ENCODE measurements around the gene SSR1.
"Not testable (repeated sequence)": the region's sequence is repeated elsewhere in the genome, so short reads cannot be mapped to it uniquely, and the experiment has no call there.

The SSR1 gene

GRCh38 chr6:7316658-7317533 is 3.9 kb upstream of the SSR1 start:
- DNase-seq, result no peak

- DNase-seq, result no peak
These were observed 3.0 kb upstream of the SSR1 start for GRCh38 chr6:7315948-7316365.

- not testable (repeated sequence) for DNase-seq
These were observed 2.3 kb upstream of the SSR1 start for GRCh38 chr6:7315087-7315947.

- DNase-seq, result no peak
These were observed 1.4 kb upstream of the SSR1 start for GRCh38 chr6:7314414-7314813.

- DNase-seq, result no peak
These were observed 636 bp upstream of the SSR1 start for GRCh38 chr6:7313505-7314165.

- no peak for DNase-seq
These were observed 933 bp downstream of the SSR1 start for GRCh38 chr6:7311917-7312615.

- no peak for DNase-seq
These were observed 1.8 kb downstream of the SSR1 start for GRCh38 chr6:7311176-7311575.

- DNase-seq, result no peak
These were observed 3.9 kb downstream of the SSR1 start for GRCh38 chr6:7309050-7309449.

GRCh38 chr6:7307533-7307932 is 5.5 kb downstream of the SSR1 start:
- no peak for DNase-seq

- no peak for DNase-seq
These were observed 8.2 kb downstream of the SSR1 start for GRCh38 chr6:7304821-7305220.

- DNase-seq, result no peak
These were observed 11.3 kb downstream of the SSR1 start for GRCh38 chr6:7301702-7302101.

GRCh38 chr6:7300926-7301325 is 12.1 kb downstream of the SSR1 start:
- no peak for DNase-seq

GRCh38 chr6:7298113-7298512 is 14.9 kb downstream of the SSR1 start:
- DNase-seq, result no peak

- DNase-seq, result no peak
These were observed 16.4 kb downstream of the SSR1 start for GRCh38 chr6:7296602-7297001.

GRCh38 chr6:7295916-7296315 is 17.1 kb downstream of the SSR1 start:
- DNase-seq, result no peak

- no peak for DNase-seq
These were observed 20.3 kb downstream of the SSR1 start for GRCh38 chr6:7292596-7293255.

- DNase-seq, result no peak
These were observed 22.9 kb downstream of the SSR1 start for GRCh38 chr6:7290079-7290478.

GRCh38 chr6:7285416-7285815 is 27.6 kb downstream of the SSR1 start:
- no peak for DNase-seq

GRCh38 chr6:7283676-7284075 is 29.3 kb downstream of the SSR1 start:
- no peak for DNase-seq

GRCh38 chr6:7282097-7282906 is 30.7 kb downstream of the SSR1 start:
- no peak for DNase-seq

GRCh38 chr6:7276199-7276524 is 36.8 kb downstream of the SSR1 start:
- DNase-seq, result no peak
